Measurements from ENCODE around the gene WNT16. TPM values are rescaled to one million over a fixed set of nuclear protein-coding genes. Genes with fewer than 3 reads are reported as not detected.

The WNT16 gene
- total RNA-seq, 1 donor from 2014 or later = not detected

GRCh38 chr7:121388950-121389349 is 60.1 kb downstream of the WNT16 start:
- intact Hi-C loops (cut with DNase I) = no loop called here

GRCh38 chr7:121390109-121390508 is 61.3 kb downstream of the WNT16 start:
- no peak for DNase-seq (ENCODE audit: low spot score in 2 of 2)
- Histone ChIP-seq H3K27me3 (no peaks in the 10 kb centered on the region), H3K4me3 (no peak overlapping the region), H3K9me3 (no peaks in the 10 kb centered on the region), H3K36me3 (no peaks in the 10 kb centered on the region), H3K27ac (no peak overlapping the region), H3K4me1 (peaks cover 0 to 3% of the 10 kb centered on the region in 2 donors)
- intact Hi-C loops (cut with DNase I) = no loop called here
- no peak for TF ChIP-seq CTCF (IDR thresholded peaks at IDR 0.05)

More at GRCh38 chr7:121388950-121389349, 60.1 kb downstream of the WNT16 start:
- H3K27ac ChIP-seq = no peak overlapping the region
- H3K4me3 ChIP-seq = no peak overlapping the region
- no peaks in the 10 kb centered on the region for H3K9me3 ChIP-seq
- H3K36me3 ChIP-seq = no peaks in the 10 kb centered on the region
- DNase-seq (ENCODE audit: low spot score in 2 of 2) = no peak
- no peak for TF ChIP-seq CTCF (IDR thresholded peaks at IDR 0.05)
- H3K27me3 ChIP-seq = no peaks in the 10 kb centered on the region
- H3K4me1 ChIP-seq = peaks cover 0 to 13% of the 10 kb centered on the region in 2 donors

- no peak for DNase-seq (ENCODE audit: low spot score in 2 of 2)
- TF ChIP-seq CTCF (IDR thresholded peaks at IDR 0.05) = no peak
- Histone ChIP-seq H3K4me3 (no peak overlapping the region), H3K36me3 (no peaks in the 10 kb centered on the region), H3K9me3 (no peaks in the 10 kb centered on the region), H3K27ac (no peak overlapping the region), H3K4me1 (peaks cover 0 to 2% of the 10 kb centered on the region in 2 donors), H3K27me3 (no peaks in the 10 kb centered on the region)
- intact Hi-C loops (cut with DNase I) = no loop called here
These were observed 61.8 kb downstream of the WNT16 start for GRCh38 chr7:121390617-121391016.

Other genes starting within 250 kb of the WNT16 start
- 27.6 TPM for gene FAM3C, start 67.3 kb downstream of the WNT16 start, total RNA-seq

All from ascending aorta (tissue), 2 donors.